Measurements from ENCODE around the gene QSER1.
"Not testable (repeated sequence)": the region's sequence is repeated elsewhere in the genome, so short reads cannot be mapped to it uniquely, and the experiment has no call there.

QSER1 gene

GRCh38 chr11:33021501-33021900 lies 128.9 kb downstream of the QSER1 start:
- H3K4me3 ChIP-seq (ENCODE audit: low read length): no peak overlapping the region
- DNase-seq (ENCODE audit: low read depth, low spot score): no peak

GRCh38 chr11:33021937-33022336 lies 129.3 kb downstream of the QSER1 start:
- H3K4me3 ChIP-seq (ENCODE audit: low read length): no peak overlapping the region

GRCh38 chr11:33025339-33025722 lies 132.7 kb downstream of the QSER1 start:
- no peak for DNase-seq (ENCODE audit: low read depth, low spot score)
- H3K4me3 ChIP-seq (ENCODE audit: low read length): no peak overlapping the region

More at GRCh38 chr11:33021937-33022336, 129.3 kb downstream of the QSER1 start:
- DNase-seq (ENCODE audit: low read depth, low spot score): no peak

DNA sequence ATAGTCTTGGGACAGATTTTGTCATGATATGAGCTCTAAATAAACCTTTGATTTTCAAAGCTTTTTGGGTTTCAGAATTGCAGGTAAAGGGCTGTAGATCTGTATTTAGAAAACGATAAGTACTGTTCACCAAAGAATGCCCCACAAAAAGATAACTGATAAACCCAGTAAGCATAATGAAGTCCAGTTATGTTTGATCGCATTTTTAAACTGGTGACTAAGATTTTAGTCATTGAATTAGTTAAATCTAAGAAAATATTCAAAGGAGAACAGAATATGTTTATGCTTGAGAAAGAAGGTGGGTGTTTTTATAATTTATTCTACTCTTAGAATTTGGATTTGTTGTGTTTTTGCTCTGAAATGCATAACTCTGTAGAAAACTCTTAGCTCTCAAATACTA lies 134.6 kb downstream of the QSER1 start:
- H3K4me3 ChIP-seq (ENCODE audit: low read length): no peak overlapping the region
- DNase-seq (ENCODE audit: low read depth, low spot score): no peak

DNA sequence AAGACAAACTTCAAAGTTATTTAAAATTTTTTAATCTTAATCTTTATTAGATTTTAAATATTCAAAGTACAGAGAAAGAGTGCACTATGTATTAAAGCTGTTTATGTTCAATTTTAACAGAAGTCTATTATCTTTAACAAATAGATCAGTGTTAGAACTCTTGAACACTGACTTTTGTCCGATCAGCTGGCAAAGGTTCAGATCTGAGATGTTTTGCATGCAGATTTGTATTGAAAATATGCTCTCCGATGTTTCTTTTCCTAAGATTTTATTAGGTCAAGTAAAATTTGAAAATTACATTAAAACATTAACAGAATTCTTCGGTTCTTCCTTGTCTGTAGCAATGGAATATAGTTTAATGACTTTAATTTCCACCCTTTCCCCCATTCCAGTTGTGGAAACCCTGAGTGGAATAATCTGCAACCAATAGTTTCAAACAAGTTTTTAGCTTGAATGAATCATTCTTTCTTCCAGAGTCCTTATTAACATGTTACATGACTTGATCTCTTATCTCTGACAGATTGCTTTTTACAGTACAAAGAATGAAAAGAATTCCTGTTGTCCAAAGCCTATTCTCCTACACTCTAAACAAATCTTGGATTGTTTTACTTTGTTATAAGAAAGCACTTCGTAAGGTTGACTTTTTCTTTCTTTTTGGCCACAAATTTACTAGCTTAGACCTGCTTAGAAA lies 135.4 kb downstream of the QSER1 start:
- H3K4me3 ChIP-seq (ENCODE audit: low read length): no peak overlapping the region
- DNase-seq (ENCODE audit: low read depth, low spot score): no peak

DNA sequence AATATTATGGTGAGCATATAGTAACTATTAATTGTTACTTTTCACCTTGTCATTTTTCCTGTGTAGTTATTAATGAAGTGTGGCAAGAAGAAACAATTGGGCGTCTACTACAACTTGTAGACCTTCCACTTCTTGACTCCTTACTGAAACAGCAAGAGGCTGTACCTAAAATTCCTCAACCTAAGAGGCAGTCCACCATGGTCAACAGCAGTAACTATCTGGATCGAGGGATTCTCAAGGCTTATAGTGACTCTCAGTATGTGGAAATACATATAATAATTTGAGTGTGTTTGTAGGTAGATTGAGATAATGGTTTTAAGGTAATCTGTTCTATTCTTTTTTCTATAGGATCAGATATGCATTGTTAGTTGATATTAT lies 135.9 kb downstream of the QSER1 start:
- no peak for DNase-seq (ENCODE audit: low read depth, low spot score)
- no peak overlapping the region for H3K4me3 ChIP-seq (ENCODE audit: low read length)

DNA sequence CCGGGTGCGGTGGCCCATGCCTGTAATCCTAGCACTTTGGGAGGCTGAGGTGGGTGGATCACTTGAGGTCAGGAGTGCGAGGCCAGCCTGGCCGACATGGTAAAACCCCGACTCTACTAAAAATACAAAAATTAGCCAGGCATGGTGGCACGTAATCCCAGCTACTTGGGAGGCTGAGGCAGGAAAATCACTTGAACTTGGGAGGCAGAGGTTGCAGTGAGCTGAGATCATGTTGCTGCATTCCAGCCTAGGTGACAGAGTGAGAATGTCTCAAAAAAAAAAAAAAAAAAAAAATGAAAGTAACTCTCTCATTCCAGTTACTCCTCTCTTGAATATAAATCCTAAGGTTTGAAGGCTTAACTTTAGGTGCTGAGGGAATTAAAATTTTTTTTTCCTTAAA lies 136.6 kb downstream of the QSER1 start:
- not testable (repeated sequence) for DNase-seq (ENCODE audit: low read depth, low spot score); H3K4me3 ChIP-seq (ENCODE audit: low read length)

Data from Jurkat, Clone E6-1 (cell line).